GM21360 (cell line): Measurements from ENCODE around the gene RNF223.
"Not testable (repeated sequence)": the region's sequence is repeated elsewhere in the genome, so short reads cannot be mapped to it uniquely, and the experiment has no call there.

Experiments used
- ATAC-seq: cut with Tn5 transposase; IDR thresholded peaks from one replicate; pipeline ENCODE4 v1.9.1; 2021; ENCODE audit warnings: mild to moderate bottlenecking, moderate library complexity; ENCODE audit not compliant: unreplicated experiment

Gene RNF223

GRCh38 chr1:1110561-1110971, 36.5 kb upstream of the RNF223 start:
- no peak for ATAC-seq

GRCh38 chr1:1109743-1110142, 35.6 kb upstream of the RNF223 start:
- no peak for ATAC-seq

- ATAC-seq: no peak
Observed at GRCh38 chr1:1106510-1107221, 32.6 kb upstream of the RNF223 start.

GRCh38 chr1:1104152-1104551, 30.0 kb upstream of the RNF223 start:
- ATAC-seq: not testable (repeated sequence)

GRCh38 chr1:1101503-1101902, 27.4 kb upstream of the RNF223 start:
- ATAC-seq: no peak

GRCh38 chr1:1100296-1100695, 26.2 kb upstream of the RNF223 start:
- no peak for ATAC-seq

GRCh38 chr1:1099506-1100183, 25.5 kb upstream of the RNF223 start:
- ATAC-seq: no peak

GRCh38 chr1:1098681-1099421, 24.7 kb upstream of the RNF223 start:
- no peak for ATAC-seq

GRCh38 chr1:1096136-1096535, 22.0 kb upstream of the RNF223 start:
- ATAC-seq: not testable (repeated sequence)

GRCh38 chr1:1094981-1095380, 20.9 kb upstream of the RNF223 start:
- no peak for ATAC-seq

GRCh38 chr1:1093610-1093943, 19.5 kb upstream of the RNF223 start:
- no peak for ATAC-seq

- no peak for ATAC-seq
Observed at GRCh38 chr1:1092894-1093609, 18.9 kb upstream of the RNF223 start.

GRCh38 chr1:1092149-1092855, 18.2 kb upstream of the RNF223 start:
- no peak for ATAC-seq

GRCh38 chr1:1091344-1092148, 17.4 kb upstream of the RNF223 start:
- ATAC-seq: no peak

- no peak for ATAC-seq
Observed at GRCh38 chr1:1090424-1091343, 16.6 kb upstream of the RNF223 start.

- no peak for ATAC-seq
Observed at GRCh38 chr1:1089731-1090423, 15.8 kb upstream of the RNF223 start.

GRCh38 chr1:1088801-1089680, 14.9 kb upstream of the RNF223 start:
- no peak for ATAC-seq
